DND-41 (cell line): ENCODE results near the gene TLCD4.

Experiments
- CTCF ChIP-seq: IDR thresholded peaks from 2 replicates; pipeline ENCODE4 v1.5.1; 2012; ENCODE audit warnings: borderline replicate concordance, low read length, moderate library complexity, mild to moderate bottlenecking; ENCODE audit not compliant: poor library complexity, severe bottlenecking; ENCODE audit errors: extremely low read depth
- EZH2 ChIP-seq: IDR thresholded peaks from 3 replicates; pipeline ENCODE4 v1.6.1; 2012; ENCODE audit warnings: borderline replicate concordance, low read depth, mild to moderate bottlenecking, moderate library complexity, low read length, inconsistent platforms; ENCODE audit not compliant: severe bottlenecking

GRCh38 chr1:95097426-95097825 is 19.7 kb upstream of the TLCD4 start:
- no peak for TF ChIP-seq CTCF
- no peak for TF ChIP-seq EZH2
